ENCODE data around the gene FAM193B. TPM values are rescaled to one million over a fixed set of nuclear protein-coding genes. Genes with fewer than 3 reads are reported as not detected.

Gene FAM193B
- total and polyA plus RNA-seq, 2 of the 13 experiments (the other 11 are each of a cell fraction or from before 2014, with no cell fraction given), result 21.2 to 40.9 TPM

GRCh38 chr5:177500685-177501522 lies 53.5 kb downstream of the FAM193B start (continued):
- 0 out of 2 replicates have a peak, but pooled peaks have one; percentile 37 for TF ChIP-seq ZNF280D (CRISPR knock-in tag; IDR thresholded peaks at IDR 0.05)
- 0 out of 2 replicates have a peak, but pooled peaks have one; percentile 31 for TF ChIP-seq BCL6 (CRISPR knock-in tag; IDR thresholded peaks at IDR 0.05)
- no peak for TF ChIP-seq ZHX1 (CRISPR knock-in tag; IDR thresholded peaks at IDR 0.05; ENCODE audit: low read depth)
- no peak for TF ChIP-seq ZFAT (CRISPR knock-in tag; conservative IDR thresholded peaks at IDR 0.05)
- peak; percentile 62 for TF ChIP-seq ZFY (CRISPR knock-in tag; IDR thresholded peaks at IDR 0.05)
- TF ChIP-seq THAP11 (CRISPR knock-in tag; IDR thresholded peaks at IDR 0.05), result peak; percentile 58
- TF ChIP-seq ATF2 (CRISPR knock-in tag; IDR thresholded peaks at IDR 0.05), result 0 out of 2 replicates have a peak, but pooled peaks have one; percentile 17
- 0 out of 2 replicates have a peak, but pooled peaks have one; percentile 54 for TF ChIP-seq NFATC3 (CRISPR knock-in tag; IDR thresholded peaks at IDR 0.05)
- TF ChIP-seq MXI1 (IDR thresholded peaks at IDR 0.05; ENCODE audit: borderline replicate concordance, low read depth, low read length), result no peak
- TF ChIP-seq LBX2 (CRISPR knock-in tag; IDR thresholded peaks at IDR 0.05; ENCODE audit: borderline replicate concordance), result no peak
- TF ChIP-seq PPARG (CRISPR knock-in tag; conservative IDR thresholded peaks at IDR 0.05), result no peak
- no peak for TF ChIP-seq ZNF713 (CRISPR knock-in tag; IDR thresholded peaks at IDR 0.05)
- TF ChIP-seq ZIK1 (CRISPR knock-in tag; IDR thresholded peaks at IDR 0.05; ENCODE audit: borderline replicate concordance, low read depth), result no peak
- peak; percentile 69; the same call in 1 of the 2 replicates for TF ChIP-seq KDM2A (CRISPR knock-in tag; IDR thresholded peaks at IDR 0.05; ENCODE audit: borderline replicate concordance, low read depth)
- peak; percentile 60 for TF ChIP-seq PATZ1 (CRISPR knock-in tag; IDR thresholded peaks at IDR 0.05)
- peak; percentile 87 for TF ChIP-seq XRCC5 (optimal IDR thresholded peaks at IDR 0.05; ENCODE audit: low read length)
- TF ChIP-seq ZNF333 (CRISPR knock-in tag; IDR thresholded peaks at IDR 0.05; ENCODE audit: borderline replicate concordance), result no peak
- TF ChIP-seq ZBTB20 (CRISPR knock-in tag; IDR thresholded peaks at IDR 0.05; ENCODE audit: borderline replicate concordance, low read depth), result no peak
